Mammary epithelial cell (primary cell): ENCODE results near the gene TNRC6A.

ENCODE experiments used
- EZH2 ChIP-seq: IDR thresholded peaks from 2 replicates; pipeline ENCODE4 v1.6.1; 2012; ENCODE audit warnings: low read length, inconsistent platforms, borderline replicate concordance
- TF ChIP-seq, protein P1 (sequence below), 2 donors: IDR thresholded peaks in 1 of 2; conservative IDR thresholded peaks in 1 of 2; 2 replicates each; pipeline ENCODE4 v1.5.1; 2011 to 2012; ENCODE audit warnings: inconsistent platforms in 2 of 2, low read length in 2 of 2, mild to moderate bottlenecking in 2 of 2, control low read depth in 1 of 2, low read depth in 1 of 2; ENCODE audit not compliant: insufficient read depth in 1 of 2; ENCODE audit errors: extremely low read depth in 1 of 2

DNA sequence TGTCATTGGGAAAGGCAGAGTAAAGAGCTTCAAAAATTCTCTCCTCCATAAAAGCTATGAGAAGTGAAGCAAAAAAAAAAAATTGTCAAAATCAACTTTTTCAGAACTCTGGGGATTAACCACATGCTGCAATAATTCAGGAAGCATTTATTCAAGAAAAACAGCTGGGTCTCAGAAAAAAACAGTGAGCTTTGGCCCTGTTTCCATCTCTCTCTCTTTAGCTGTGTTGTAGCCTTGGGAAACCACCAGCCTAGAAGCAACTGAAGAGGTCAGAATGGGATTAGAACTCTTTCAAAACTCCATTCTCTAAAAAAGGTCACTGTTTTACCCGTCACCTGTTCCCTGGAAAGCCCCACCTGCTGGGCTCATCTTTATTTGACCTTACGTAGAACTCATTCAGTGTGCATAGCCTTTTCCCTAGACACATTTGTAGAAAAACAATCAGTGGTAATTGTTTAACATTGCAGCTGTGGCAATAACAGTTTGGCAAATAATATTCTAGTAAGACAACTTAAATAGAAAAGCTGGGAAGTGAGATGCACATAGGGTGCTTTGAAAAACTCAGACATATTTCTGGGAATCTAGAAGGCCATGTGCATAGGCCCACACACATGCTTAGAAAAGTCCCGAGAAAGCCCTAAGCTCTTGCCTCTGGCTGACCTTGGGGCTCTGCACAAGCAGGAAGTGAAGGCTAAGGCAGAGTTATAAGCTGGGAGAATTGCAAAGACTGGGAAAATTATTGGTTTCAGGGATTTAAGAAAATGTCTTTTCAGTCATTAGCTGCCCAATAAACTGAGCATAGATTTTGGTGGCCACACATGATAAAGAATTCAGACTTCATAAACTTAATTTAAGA is 134.4 kb downstream of the TNRC6A start:
- TF ChIP-seq EZH2 = no peak
- TF ChIP-seq, protein P1, sequence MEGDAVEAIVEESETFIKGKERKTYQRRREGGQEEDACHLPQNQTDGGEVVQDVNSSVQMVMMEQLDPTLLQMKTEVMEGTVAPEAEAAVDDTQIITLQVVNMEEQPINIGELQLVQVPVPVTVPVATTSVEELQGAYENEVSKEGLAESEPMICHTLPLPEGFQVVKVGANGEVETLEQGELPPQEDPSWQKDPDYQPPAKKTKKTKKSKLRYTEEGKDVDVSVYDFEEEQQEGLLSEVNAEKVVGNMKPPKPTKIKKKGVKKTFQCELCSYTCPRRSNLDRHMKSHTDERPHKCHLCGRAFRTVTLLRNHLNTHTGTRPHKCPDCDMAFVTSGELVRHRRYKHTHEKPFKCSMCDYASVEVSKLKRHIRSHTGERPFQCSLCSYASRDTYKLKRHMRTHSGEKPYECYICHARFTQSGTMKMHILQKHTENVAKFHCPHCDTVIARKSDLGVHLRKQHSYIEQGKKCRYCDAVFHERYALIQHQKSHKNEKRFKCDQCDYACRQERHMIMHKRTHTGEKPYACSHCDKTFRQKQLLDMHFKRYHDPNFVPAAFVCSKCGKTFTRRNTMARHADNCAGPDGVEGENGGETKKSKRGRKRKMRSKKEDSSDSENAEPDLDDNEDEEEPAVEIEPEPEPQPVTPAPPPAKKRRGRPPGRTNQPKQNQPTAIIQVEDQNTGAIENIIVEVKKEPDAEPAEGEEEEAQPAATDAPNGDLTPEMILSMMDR (conservative IDR thresholded peaks at IDR 0.05 in 1 of 2, IDR thresholded peaks at IDR 0.05 in 1 of 2; ENCODE audit: extremely low read depth in 1 of 2, insufficient read depth in 1 of 2, low read depth in 1 of 2, low read length in 2 of 2) = no peak
